Measurements from ENCODE around the gene PKDCC. TPM values are rescaled to one million over a fixed set of nuclear protein-coding genes. Genes with fewer than 3 reads are reported as not detected.
A peak's percentile ranks its signal among the peaks of the same experiment; 100 is the strongest.

PKDCC gene
- total and polyA plus RNA-seq, 2 of the 13 experiments (the other 11 are each of a cell fraction or from before 2014, with no cell fraction given) = 52.6 to 58.8 TPM

GRCh38 chr2:42105330-42106256 lies 57.8 kb downstream of the PKDCC start (continued):
- TF ChIP-seq CREM (IDR thresholded peaks at IDR 0.05) (peak; percentile 87), CREM (CRISPR knock-in tag; IDR thresholded peaks at IDR 0.05) (no peak), ZNF264 (CRISPR knock-in tag; IDR thresholded peaks at IDR 0.05) (no peak), MXD3 (CRISPR knock-in tag; IDR thresholded peaks at IDR 0.05) (peak; percentile 64; the same call in 1 of the 2 replicates), ISL2 (CRISPR knock-in tag; IDR thresholded peaks at IDR 0.05) (peak; percentile 86), ZNF251 (CRISPR knock-in tag; IDR thresholded peaks at IDR 0.05) (no peak), RERE (CRISPR knock-in tag; IDR thresholded peaks at IDR 0.05; ENCODE audit: low read depth) (no peak; the same call in 1 of the 2 replicates), IKZF5 (CRISPR knock-in tag; IDR thresholded peaks at IDR 0.05) (peak; percentile 91; the same call in 1 of the 2 replicates), ZNF891 (CRISPR knock-in tag; IDR thresholded peaks at IDR 0.05) (no peak), THAP11 (CRISPR knock-in tag; IDR thresholded peaks at IDR 0.05) (peak; percentile 73), ZBTB7B (CRISPR knock-in tag; IDR thresholded peaks at IDR 0.05) (peak; percentile 33; the same call in 1 of the 2 replicates), ZSCAN29 (CRISPR knock-in tag; conservative IDR thresholded peaks at IDR 0.05) (peak; percentile 72; the same call in 1 of the 2 replicates), ZBTB37 (CRISPR knock-in tag; IDR thresholded peaks at IDR 0.05) (peak; percentile 47; the same call in 1 of the 2 replicates), DMTF1 (CRISPR knock-in tag; IDR thresholded peaks at IDR 0.05) (peak; percentile 98), DNMT1 (CRISPR knock-in tag; IDR thresholded peaks at IDR 0.05) (no peak), BHLHE40 (IDR thresholded peaks at IDR 0.05; ENCODE audit: low read length) (no peak), SOX5 (CRISPR knock-in tag; IDR thresholded peaks at IDR 0.05; ENCODE audit: borderline replicate concordance) (peak; percentile 86), POLR2A (IDR thresholded peaks at IDR 0.05; ENCODE audit: insufficient read depth in 1 of 2, low read depth in 2 of 2, low read length in 2 of 2) (peak in 1 of 2 experiments; percentile 25; a peak in 1 of 4 replicates), ZNF569 (CRISPR knock-in tag; IDR thresholded peaks at IDR 0.05; ENCODE audit: borderline replicate concordance) (peak; percentile 22; the same call in 1 of the 2 replicates)

All from HepG2 (cell line).